GM21381 (cell line): ENCODE measurements around the gene GLCE.
"Not testable (repeated sequence)": the region's sequence is repeated elsewhere in the genome, so short reads cannot be mapped to it uniquely, and the experiment has no call there.

Source experiments
- ATAC-seq: cut with Tn5 transposase; IDR thresholded peaks from one replicate; pipeline ENCODE4 v1.9.1; 2021; ENCODE audit warnings: mild to moderate bottlenecking, moderate library complexity; ENCODE audit not compliant: unreplicated experiment

GLCE gene

GRCh38 chr15:69158843-69159240, 1.6 kb upstream of the GLCE start:
- ATAC-seq: no peak

GRCh38 chr15:69159805-69160140, 662 bp upstream of the GLCE start:
- no peak for ATAC-seq

GRCh38 chr15:69161079-69161877, 843 bp downstream of the GLCE start:
- ATAC-seq: no peak

- no peak for ATAC-seq
Observed at GRCh38 chr15:69161878-69162213, 1.4 kb downstream of the GLCE start.

GRCh38 chr15:69163141-69163669, 2.8 kb downstream of the GLCE start:
- ATAC-seq: no peak

GRCh38 chr15:69164807-69165636, 4.6 kb downstream of the GLCE start:
- ATAC-seq: no peak

GRCh38 chr15:69165637-69166025, 5.2 kb downstream of the GLCE start:
- ATAC-seq: no peak

- no peak for ATAC-seq
Observed at GRCh38 chr15:69167218-69167846, 6.9 kb downstream of the GLCE start.

- ATAC-seq: not testable (repeated sequence)
Observed at GRCh38 chr15:69168361-69168760, 7.9 kb downstream of the GLCE start.

- not testable (repeated sequence) for ATAC-seq
Observed at GRCh38 chr15:69169540-69169939, 9.1 kb downstream of the GLCE start.

- ATAC-seq: no peak
Observed at GRCh38 chr15:69170597-69170996, 10.2 kb downstream of the GLCE start.

- no peak for ATAC-seq
Observed at GRCh38 chr15:69172847-69173246, 12.4 kb downstream of the GLCE start.

- no peak for ATAC-seq
Observed at GRCh38 chr15:69175536-69175935, 15.1 kb downstream of the GLCE start.

- no peak for ATAC-seq
Observed at GRCh38 chr15:69181424-69181823, 21.0 kb downstream of the GLCE start.

GRCh38 chr15:69185216-69185615, 24.8 kb downstream of the GLCE start:
- no peak for ATAC-seq

GRCh38 chr15:69185706-69186105, 25.3 kb downstream of the GLCE start:
- ATAC-seq: no peak

GRCh38 chr15:69189157-69189556, 28.7 kb downstream of the GLCE start:
- no peak for ATAC-seq

- ATAC-seq: no peak
Observed at GRCh38 chr15:69190091-69190490, 29.7 kb downstream of the GLCE start.

- ATAC-seq: no peak
Observed at GRCh38 chr15:69190504-69190903, 30.1 kb downstream of the GLCE start.

- ATAC-seq: no peak
Observed at GRCh38 chr15:69194025-69194827, 33.8 kb downstream of the GLCE start.

GRCh38 chr15:69194854-69195253, 34.4 kb downstream of the GLCE start:
- ATAC-seq: no peak
